HG03066 (cell line): ENCODE measurements around the gene CCDC167.
"Not testable (repeated sequence)": the region's sequence is repeated elsewhere in the genome, so short reads cannot be mapped to it uniquely, and the experiment has no call there.

ENCODE experiments used
- ATAC-seq: cut with Tn5 transposase; IDR thresholded peaks from one replicate; pipeline ENCODE4 v1.9.1; 2021; ENCODE audit warnings: low read depth; ENCODE audit not compliant: unreplicated experiment

The CCDC167 gene

GRCh38 chr6:37512400-37513011 lies 12.8 kb upstream of the CCDC167 start:
- ATAC-seq, result no peak

- ATAC-seq, result no peak
These were observed 12.3 kb upstream of the CCDC167 start for GRCh38 chr6:37511910-37512399.

- no peak for ATAC-seq
These were observed 11.5 kb upstream of the CCDC167 start for GRCh38 chr6:37511201-37511600.

GRCh38 chr6:37507690-37508421 lies 8.2 kb upstream of the CCDC167 start:
- no peak for ATAC-seq

- no peak for ATAC-seq
These were observed 7.4 kb upstream of the CCDC167 start for GRCh38 chr6:37507077-37507476.

GRCh38 chr6:37506479-37506878 lies 6.8 kb upstream of the CCDC167 start:
- no peak for ATAC-seq

- ATAC-seq, result no peak
These were observed 4.3 kb upstream of the CCDC167 start for GRCh38 chr6:37504024-37504423.

- no peak for ATAC-seq
These were observed 3.7 kb upstream of the CCDC167 start for GRCh38 chr6:37503309-37503965.

GRCh38 chr6:37502703-37503291 lies 3.1 kb upstream of the CCDC167 start:
- ATAC-seq, result no peak

- no peak for ATAC-seq
These were observed 2.2 kb upstream of the CCDC167 start for GRCh38 chr6:37501632-37502491.

- not testable (repeated sequence) for ATAC-seq
These were observed 1.2 kb upstream of the CCDC167 start for GRCh38 chr6:37500904-37501303.

GRCh38 chr6:37500294-37500608 lies 558 bp upstream of the CCDC167 start:
- no peak for ATAC-seq

GRCh38 chr6:37496951-37497885 lies 2.5 kb downstream of the CCDC167 start:
- no peak for ATAC-seq

- no peak for ATAC-seq
These were observed 4.3 kb downstream of the CCDC167 start for GRCh38 chr6:37495244-37495934.

GRCh38 chr6:37493661-37493995 lies 6.1 kb downstream of the CCDC167 start:
- ATAC-seq, result no peak

GRCh38 chr6:37492991-37493660 lies 6.6 kb downstream of the CCDC167 start:
- no peak for ATAC-seq

- ATAC-seq, result no peak
These were observed 7.3 kb downstream of the CCDC167 start for GRCh38 chr6:37492236-37492972.

GRCh38 chr6:37491830-37492208 lies 7.9 kb downstream of the CCDC167 start:
- ATAC-seq, result no peak
